CD4-positive, CD25-positive, alpha-beta regulatory T cell (primary cell): ENCODE data around the gene TIGD4. TPM values are rescaled to one million over a fixed set of nuclear protein-coding genes. Genes with fewer than 3 reads are reported as not detected.

Experiments
- ATAC-seq, 2 donors: fragments of 150-1000 bp; cut with Tn5 transposase; one replicate each; pipeline ENCODE4 v1.10.0; 2021; ENCODE audit warnings: low read depth in 2 of 2, moderate number of reproducible peaks in 2 of 2, moderate library complexity in 1 of 2
- DNase-seq, 3 donors: peaks; one replicate each; pipeline versions ENCODE4 v3.0.0 to v3.0.0-alpha.2; 2012 to 2022; ENCODE audit warnings: mixed read lengths in 1 of 3
- H3K27ac ChIP-seq: one replicate; pipeline ENCODE4 v1.7.0; 2013; ENCODE audit warnings: mild to moderate bottlenecking, low read length; ENCODE audit not compliant: insufficient read depth, poor library complexity, severe bottlenecking
- H3K27me3 ChIP-seq: one replicate; pipeline ENCODE4 v1.7.0; 2013; ENCODE audit warnings: low read length; ENCODE audit not compliant: control insufficient read depth, insufficient read depth
- H3K36me3 ChIP-seq: one replicate; pipeline ENCODE4 v1.7.0; 2013; ENCODE audit warnings: mild to moderate bottlenecking, low read length, moderate library complexity; ENCODE audit not compliant: control insufficient read depth, insufficient read depth
- H3K4me1 ChIP-seq: 2 replicates; pipeline ENCODE4 v1.7.0; 2013; ENCODE audit warnings: mild to moderate bottlenecking, low read length; ENCODE audit not compliant: insufficient read depth, control insufficient read depth, poor library complexity, severe bottlenecking
- H3K4me3 ChIP-seq: one replicate; pipeline ENCODE4 v1.7.0; 2013; ENCODE audit warnings: low read depth, mild to moderate bottlenecking, low read length, moderate library complexity
- H3K9me3 ChIP-seq, 2 experiments: 1 replicate in 1 of 2; 2 replicates in 1 of 2; pipeline ENCODE4 v1.7.0; 2013; ENCODE audit warnings: low read length in 2 of 2, mild to moderate bottlenecking in 1 of 2, moderate library complexity in 1 of 2; ENCODE audit not compliant: control insufficient read depth in 2 of 2
- H3K27ac Mint-ChIP-seq, 3 donors: one replicate each; pipeline ENCODE4 v1.8.0; 2020 to 2022; ENCODE audit warnings: mild to moderate bottlenecking in 3 of 3, mixed read lengths in 3 of 3, moderate library complexity in 2 of 3
- H3K27me3 Mint-ChIP-seq: one replicate; pipeline ENCODE4 v1.8.0; 2022; ENCODE audit warnings: mild to moderate bottlenecking, mixed read lengths
- H3K36me3 Mint-ChIP-seq: one replicate; pipeline ENCODE4 v1.8.0; 2020; ENCODE audit warnings: mixed read lengths
- H3K4me1 Mint-ChIP-seq, 4 donors: one replicate each; pipeline ENCODE4 v1.8.0; 2020 to 2022; ENCODE audit warnings: mixed read lengths in 4 of 4, mild to moderate bottlenecking in 1 of 4
- H3K4me3 Mint-ChIP-seq, 4 donors: one replicate each; pipeline ENCODE4 v1.8.0; 2020 to 2022; ENCODE audit warnings: mild to moderate bottlenecking in 4 of 4, mixed read lengths in 4 of 4, moderate library complexity in 3 of 4
- H3K9me3 Mint-ChIP-seq, 7 donors: one replicate each; pipeline ENCODE4 v1.8.0; 2020 to 2022; ENCODE audit warnings: mixed read lengths in 7 of 7, mild to moderate bottlenecking in 3 of 7, moderate library complexity in 2 of 7
- polyA plus RNA-seq, 4 donors: library from polyadenylated mRNA; unstranded; fragments of 300-500 nt; fragmentation: Illumina TruSeq; gene quantifications; one replicate each; pipeline ENCODE4 v1.2.3, GENCODE V29; 2021
- total RNA-seq: library from RNA; stranded (reverse); gene quantifications from one replicate; pipeline ENCODE4 v1.2.3, GENCODE V29; 2022

Gene TIGD4
- total RNA-seq, result 0.25 TPM
- polyA plus RNA-seq, result under 1 TPM in 1 of 4 donors, not detected in 3; 0.18 TPM

GRCh38 chr4:152779513-152780266, at the start of gene TIGD4, which contains the start of gene ARFIP1:
Gene TIGD4, minus strand, starts transcription at chr4:152779730. Its CDS starts 8,726 bp downstream, at chr4:152771004.
Gene ARFIP1, plus strand, starts transcription at chr4:152779954. Its CDS starts 49,680 bp downstream, at chr4:152829634.
- Histone ChIP-seq H3K27ac (peak within 1 kb of the TSS; percentile 83), H3K9me3 (no peaks in the 10 kb centered on the region), H3K27me3 (peaks cover 9% of the 10 kb centered on the region), H3K4me1 (peaks cover 21% of the 10 kb centered on the region), H3K4me3 (peak within 1 kb of the TSS; percentile 84), H3K36me3 (no peaks in the 10 kb centered on the region)
- peak within 1 kb of the TSS; percentile 93 to 100 (median 99) for H3K27ac Mint-ChIP-seq
- H3K27me3 Mint-ChIP-seq, result peaks cover 29% of the 10 kb centered on the region
- ATAC-seq (peak; percentile 92 to 94), DNase-seq (peak; percentile 91 to 96 (median 93))
- H3K36me3 Mint-ChIP-seq, result no peaks in the 10 kb centered on the region
- H3K4me3 Mint-ChIP-seq, result peak within 1 kb of the TSS; percentile 92 to 99 (median 99)
- peaks cover 4 to 62% (median 37%) of the 10 kb centered on the region in 4 donors for H3K4me1 Mint-ChIP-seq
- no peaks in the 10 kb centered on the region for H3K9me3 Mint-ChIP-seq

GRCh38 chr4:152828122-152828521, 48.6 kb upstream of the TIGD4 start:
- no peak overlapping the region for H3K27ac Mint-ChIP-seq

GRCh38 chr4:152825336-152825735, 45.8 kb upstream of the TIGD4 start:
- no peaks in the 10 kb centered on the region for H3K4me1 ChIP-seq
- no peak overlapping the region for H3K27ac ChIP-seq
- DNase-seq (no peak), ATAC-seq (no peak)
- H3K36me3 ChIP-seq, result peaks cover under 1% of the 10 kb centered on the region
- Mint-ChIP-seq H3K36me3 (peaks cover 14% of the 10 kb centered on the region), H3K27me3 (no peaks in the 10 kb centered on the region), H3K4me1 (peaks cover 0 to 6% (median 0%) of the 10 kb centered on the region in 4 donors), H3K27ac (no peak overlapping the region), H3K9me3 (peaks cover 6 to 25% (median 10%) of the 10 kb centered on the region in 7 donors), H3K4me3 (no peak overlapping the region)
- H3K9me3 ChIP-seq, result peaks cover 0 to 4% of the 10 kb centered on the region in 2 experiments
- no peaks in the 10 kb centered on the region for H3K27me3 ChIP-seq
- H3K4me3 ChIP-seq, result no peak overlapping the region

More at GRCh38 chr4:152828122-152828521, 48.6 kb upstream of the TIGD4 start:
- H3K4me3 ChIP-seq, result no peak overlapping the region
- ATAC-seq, result no peak
- DNase-seq, result no peak
- peaks cover 4 to 25% (median 11%) of the 10 kb centered on the region in 7 donors for H3K9me3 Mint-ChIP-seq
- H3K4me1 Mint-ChIP-seq, result peaks cover 0 to 6% (median 0%) of the 10 kb centered on the region in 4 donors
- no peak overlapping the region for H3K27ac ChIP-seq
- no peak overlapping the region for H3K4me3 Mint-ChIP-seq
- H3K27me3 Mint-ChIP-seq, result no peaks in the 10 kb centered on the region
- H3K36me3 ChIP-seq, result peaks cover 4% of the 10 kb centered on the region
- no peaks in the 10 kb centered on the region for H3K4me1 ChIP-seq
- no peaks in the 10 kb centered on the region for H3K27me3 ChIP-seq
- peaks cover 0 to 4% of the 10 kb centered on the region in 2 experiments for H3K9me3 ChIP-seq
- peaks cover 35% of the 10 kb centered on the region for H3K36me3 Mint-ChIP-seq

- Histone ChIP-seq H3K27me3 (no peaks in the 10 kb centered on the region), H3K4me1 (no peaks in the 10 kb centered on the region), H3K4me3 (no peak overlapping the region), H3K27ac (no peak overlapping the region), H3K9me3 (peaks cover 0 to 4% of the 10 kb centered on the region in 2 experiments), H3K36me3 (no peaks in the 10 kb centered on the region)
- no peak for DNase-seq
- Mint-ChIP-seq H3K9me3 (peaks cover 6 to 25% (median 10%) of the 10 kb centered on the region in 7 donors), H3K4me1 (peaks cover 0 to 3% (median 0%) of the 10 kb centered on the region in 4 donors), H3K27me3 (no peaks in the 10 kb centered on the region), H3K36me3 (peaks cover 13% of the 10 kb centered on the region), H3K27ac (no peak overlapping the region), H3K4me3 (no peak overlapping the region)
- ATAC-seq, result no peak
Measured at GRCh38 chr4:152824561-152824960, 45.0 kb upstream of the TIGD4 start.

GRCh38 chr4:152822323-152822722, 42.8 kb upstream of the TIGD4 start:
- Mint-ChIP-seq H3K9me3 (peaks cover 5 to 27% (median 10%) of the 10 kb centered on the region in 7 donors), H3K4me3 (no peak overlapping the region), H3K4me1 (peaks cover 6 to 9% (median 7%) of the 10 kb centered on the region in 4 donors), H3K27me3 (no peaks in the 10 kb centered on the region), H3K27ac (no peak overlapping the region), H3K36me3 (peaks cover 4% of the 10 kb centered on the region)
- ATAC-seq (no peak), DNase-seq (no peak)
- Histone ChIP-seq H3K27ac (no peak overlapping the region), H3K27me3 (no peaks in the 10 kb centered on the region), H3K36me3 (no peaks in the 10 kb centered on the region), H3K9me3 (peaks cover 0 to 5% of the 10 kb centered on the region in 2 experiments), H3K4me1 (peaks cover 8% of the 10 kb centered on the region), H3K4me3 (no peak overlapping the region)

- Histone ChIP-seq H3K4me1 (peaks cover 13% of the 10 kb centered on the region), H3K27me3 (no peaks in the 10 kb centered on the region), H3K9me3 (peaks cover 11 to 21% of the 10 kb centered on the region in 2 experiments), H3K27ac (no peak overlapping the region), H3K36me3 (no peaks in the 10 kb centered on the region), H3K4me3 (no peak overlapping the region)
- H3K4me3 Mint-ChIP-seq, result no peak overlapping the region
- no peaks in the 10 kb centered on the region for H3K27me3 Mint-ChIP-seq
- peaks cover 13 to 21% (median 18%) of the 10 kb centered on the region in 4 donors for H3K4me1 Mint-ChIP-seq
- peaks cover 8 to 27% (median 15%) of the 10 kb centered on the region in 7 donors for H3K9me3 Mint-ChIP-seq
- H3K36me3 Mint-ChIP-seq, result peaks cover 19% of the 10 kb centered on the region
- no peak overlapping the region for H3K27ac Mint-ChIP-seq
- no peak for DNase-seq
- no peak for ATAC-seq
Measured at GRCh38 chr4:152820073-152820472, 40.5 kb upstream of the TIGD4 start.

GRCh38 chr4:152819026-152819645, 39.6 kb upstream of the TIGD4 start:
- peaks cover 25% of the 10 kb centered on the region for H3K36me3 Mint-ChIP-seq
- no peak overlapping the region for H3K27ac Mint-ChIP-seq
- peaks cover 14 to 27% of the 10 kb centered on the region in 2 experiments for H3K9me3 ChIP-seq
- H3K27ac ChIP-seq, result no peak overlapping the region
- H3K4me3 ChIP-seq, result no peak overlapping the region
- peaks cover 0 to 30% (median 14%) of the 10 kb centered on the region in 7 donors for H3K9me3 Mint-ChIP-seq
- no peaks in the 10 kb centered on the region for H3K36me3 ChIP-seq
- H3K4me3 Mint-ChIP-seq, result no peak overlapping the region
- no peaks in the 10 kb centered on the region for H3K27me3 Mint-ChIP-seq
- H3K4me1 ChIP-seq, result peaks cover 13% of the 10 kb centered on the region
- ATAC-seq (no peak), DNase-seq (no peak)
- H3K4me1 Mint-ChIP-seq, result peaks cover 13 to 21% (median 18%) of the 10 kb centered on the region in 4 donors
- no peaks in the 10 kb centered on the region for H3K27me3 ChIP-seq
